Activated CD4-positive, alpha-beta T cell treated with anti-CD3 and anti-CD28 coated beads, Interleukin-2, amount 10 ng/mL, durations not matched to agents 7 days and 5 days (primary cell): Measurements from ENCODE around the gene VIL1. TPM values are rescaled to one million over a fixed set of nuclear protein-coding genes. Genes with fewer than 3 reads are reported as not detected.
A peak's percentile ranks its signal among the peaks of the same experiment; 100 is the strongest.

Source experiments
- CTCF ChIA-PET: fragments of 350-600 bp; sonication (Branson Sonifier 250); formaldehyde crosslinking; loops from one replicate; lab custom pipeline; 2021; ENCODE audit warnings: antibody characterized with exemption; lab: Charles Lee
- POLR2A ChIA-PET: fragments of 350-600 bp; sonication (Branson Sonifier 250); formaldehyde crosslinking; loops from one replicate; lab custom pipeline; 2021; ENCODE audit warnings: antibody characterized with exemption; lab: Charles Lee
- DNase-seq: peaks from one replicate; pipeline ENCODE4 v3.0.0-alpha.2; 2020
- H3K27ac Mint-ChIP-seq: one replicate; pipeline ENCODE4 v1.8.0; 2021; ENCODE audit warnings: mild to moderate bottlenecking, moderate library complexity, mixed read lengths
- H3K27me3 Mint-ChIP-seq: one replicate; pipeline ENCODE4 v1.8.0; 2021; ENCODE audit warnings: mixed read lengths
- H3K36me3 Mint-ChIP-seq: one replicate; pipeline ENCODE4 v1.8.0; 2021; ENCODE audit warnings: low read depth, mixed read lengths
- H3K4me1 Mint-ChIP-seq: one replicate; pipeline ENCODE4 v1.8.0; 2021; ENCODE audit warnings: mixed read lengths
- H3K4me3 Mint-ChIP-seq: one replicate; pipeline ENCODE4 v1.8.0; 2021; ENCODE audit warnings: mild to moderate bottlenecking, moderate library complexity, mixed read lengths
- H3K9me3 Mint-ChIP-seq: one replicate; pipeline ENCODE4 v1.8.0; 2021; ENCODE audit warnings: mixed read lengths
- total RNA-seq, 2 experiments: library from RNA; stranded (reverse); gene quantifications; one replicate each; pipeline ENCODE4 v1.2.3, GENCODE V29; 2021

Gene VIL1
- under 1 TPM in 1 of 2 experiments, not detected in 1; 0.17 TPM for total RNA-seq

DNA sequence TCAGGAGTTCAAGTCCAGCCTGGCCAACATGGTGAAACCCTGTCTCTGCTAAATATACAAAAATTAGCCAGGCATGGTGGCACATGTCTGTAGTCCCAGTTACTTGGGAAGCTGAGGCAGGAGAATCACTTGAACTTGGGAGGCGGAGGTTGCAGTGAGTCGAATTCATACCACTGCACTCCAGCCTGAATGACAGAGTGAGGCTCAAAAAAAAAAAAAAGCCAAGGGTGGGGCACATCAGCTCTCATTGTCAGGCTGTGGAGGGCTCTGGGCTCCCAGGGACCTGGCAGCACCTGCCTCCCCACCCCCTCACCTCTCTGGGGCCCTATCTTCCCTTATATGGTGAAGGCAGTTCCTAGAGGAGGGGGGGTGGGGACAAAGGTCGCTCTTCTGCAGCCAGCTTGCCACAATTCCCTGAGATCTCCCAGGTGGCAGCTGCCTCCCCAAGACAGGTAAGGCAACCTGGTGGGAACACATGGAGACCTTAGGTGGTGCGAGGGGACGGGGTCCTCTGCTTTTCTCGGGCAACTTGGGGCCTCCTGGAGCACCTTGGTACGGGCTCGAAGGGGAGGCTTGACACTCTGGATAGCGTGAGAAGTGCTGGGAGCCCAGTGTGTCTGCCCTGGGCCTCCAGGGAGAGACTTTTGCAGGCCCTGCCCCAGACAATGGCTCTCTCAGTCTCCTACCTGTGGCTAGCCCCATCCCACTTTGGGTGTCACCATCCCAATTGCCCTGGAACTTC lies at the start of gene VIL1:
Gene VIL1 (plus strand): TSS at position 407 of the 742 bp plus-strand sequence. CDS start 4,656 bp downstream, outside the sequence.
- ChIA-PET CTCF (interaction anchor here (2.0 kb wide), 1 partner anchor 10 kb away, joined by 4 read pairs; no protein-coding TSS in a partner anchor), POLR2A (no interaction called here)
- Mint-ChIP-seq H3K4me1 (no peaks in the 10 kb centered on the region), H3K27ac (no peak within 1 kb of the TSS), H3K4me3 (no peak within 1 kb of the TSS), H3K27me3 (peaks cover 4% of the 10 kb centered on the region), H3K36me3 (no peaks in the 10 kb centered on the region), H3K9me3 (no peaks in the 10 kb centered on the region)
- no peak for DNase-seq

DNA sequence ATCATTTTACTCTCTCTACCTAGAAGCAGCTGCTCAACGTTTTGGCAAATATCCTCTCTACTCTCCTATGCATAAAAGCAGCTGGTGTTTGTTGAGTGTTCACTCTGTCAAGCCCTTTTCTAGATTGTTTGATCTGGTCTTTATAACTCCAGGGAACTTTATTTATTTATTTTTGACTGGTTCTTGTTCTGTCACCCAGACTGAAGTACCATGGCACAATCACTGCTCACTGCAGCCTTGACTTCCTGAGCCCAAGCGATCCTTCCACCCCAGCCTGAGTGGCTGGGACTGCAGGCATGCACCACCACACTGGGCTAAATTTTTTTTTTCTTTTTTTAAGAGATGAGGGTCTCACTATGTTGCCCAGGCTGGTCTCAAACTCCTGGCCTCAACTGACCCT lies 49.6 kb upstream of the VIL1 start:
- Mint-ChIP-seq H3K4me1 (peaks cover 37% of the 10 kb centered on the region), H3K9me3 (no peaks in the 10 kb centered on the region), H3K27me3 (peaks cover 14% of the 10 kb centered on the region), H3K27ac (peak overlapping the region; percentile 78), H3K4me3 (no peak overlapping the region), H3K36me3 (peaks cover 4% of the 10 kb centered on the region)
- DNase-seq = no peak
- ChIA-PET POLR2A (no interaction called here), CTCF (interaction anchor here (1.0 to 1.2 kb wide), 2 partner anchors 11 to 26 kb away, joined by 3 to 6 read pairs; no protein-coding TSS in a partner anchor)

DNA sequence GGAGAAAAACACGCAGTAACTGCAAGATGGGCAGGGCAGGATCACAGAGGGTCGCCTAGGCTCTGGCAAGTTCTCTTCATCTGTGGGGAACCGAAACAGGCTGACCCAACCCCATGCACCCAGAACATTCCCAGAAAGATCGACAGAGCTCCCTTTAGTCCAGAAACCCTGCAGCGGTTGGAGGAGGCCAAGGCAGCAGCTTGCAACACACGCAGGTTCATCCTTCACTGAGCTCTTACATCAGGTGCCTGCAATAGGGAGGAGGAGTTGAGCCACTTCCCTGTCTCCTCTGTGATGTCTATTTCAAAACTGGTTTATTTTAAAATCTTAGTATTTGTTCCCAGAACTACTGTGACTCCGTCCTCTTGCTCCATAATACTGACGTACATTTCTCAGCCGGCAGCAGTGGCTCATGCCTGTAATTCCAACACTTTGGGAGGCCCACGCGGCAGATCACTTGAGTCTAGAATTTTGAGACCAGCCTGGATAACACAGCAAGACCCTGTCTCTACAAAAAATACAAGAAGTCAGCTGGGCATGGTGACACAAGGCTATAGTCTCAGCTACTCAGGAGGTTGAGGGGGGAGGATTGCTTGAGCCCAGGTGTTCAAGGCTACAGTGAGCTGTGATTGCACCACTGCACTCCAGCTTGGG lies 48.4 kb upstream of the VIL1 start:
- Mint-ChIP-seq H3K4me1 (peaks cover 34% of the 10 kb centered on the region), H3K4me3 (no peak overlapping the region), H3K36me3 (peaks cover 4% of the 10 kb centered on the region), H3K9me3 (no peaks in the 10 kb centered on the region), H3K27ac (peak overlapping the region; percentile 14), H3K27me3 (peaks cover 12% of the 10 kb centered on the region)
- CTCF ChIA-PET = interaction anchor here (0.8 to 1.3 kb wide), 4 partner anchors 9 to 69 kb away, joined by 3 to 6 read pairs (median 4); no protein-coding TSS in a partner anchor
- POLR2A ChIA-PET = no interaction called here
- no peak for DNase-seq

DNA sequence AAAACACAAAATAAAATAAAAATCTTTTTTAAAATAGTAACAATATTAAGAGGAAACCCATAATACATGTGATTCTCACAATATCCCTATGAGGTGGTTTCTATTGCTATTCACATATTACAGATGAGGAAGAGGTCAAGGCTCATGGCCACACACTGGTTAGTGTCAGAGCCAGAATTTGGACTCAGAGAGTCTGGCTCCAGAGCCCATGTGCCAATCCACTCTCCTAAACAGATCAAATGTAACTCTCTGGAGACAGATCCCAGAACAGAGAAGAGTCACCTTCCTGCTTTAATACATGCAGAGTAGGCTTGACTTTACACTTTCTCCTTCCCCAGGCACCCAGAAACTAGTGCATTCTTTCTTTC lies 47.0 kb upstream of the VIL1 start:
- Mint-ChIP-seq H3K4me3 (no peak overlapping the region), H3K27me3 (peaks cover 12% of the 10 kb centered on the region), H3K27ac (no peak overlapping the region), H3K9me3 (no peaks in the 10 kb centered on the region), H3K36me3 (peaks cover 2% of the 10 kb centered on the region), H3K4me1 (peaks cover 26% of the 10 kb centered on the region)
- POLR2A ChIA-PET = no interaction called here
- CTCF ChIA-PET = no interaction called here
- DNase-seq = no peak

DNA sequence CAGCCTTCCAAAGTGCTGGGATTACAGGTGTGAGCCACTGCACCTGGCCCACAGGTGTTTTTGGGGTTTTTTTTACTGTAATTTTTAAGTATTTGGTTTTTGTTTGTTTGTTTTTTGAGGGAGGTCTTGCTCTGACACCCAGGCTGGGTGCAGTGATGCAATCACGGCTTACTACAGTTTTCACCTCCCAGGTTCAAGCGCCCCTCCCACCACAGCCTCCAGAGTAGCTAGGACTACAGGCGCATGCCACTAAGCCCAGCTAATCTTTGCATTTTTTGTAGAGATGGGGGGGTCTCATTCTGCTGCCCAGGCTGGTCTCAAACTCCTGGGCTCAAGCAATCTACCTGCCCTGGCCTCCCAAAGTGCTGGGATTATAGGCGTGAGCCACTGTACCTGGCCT lies 44.1 kb upstream of the VIL1 start:
- DNase-seq = no peak
- ChIA-PET CTCF (no interaction called here), POLR2A (no interaction called here)
- Mint-ChIP-seq H3K9me3 (no peaks in the 10 kb centered on the region), H3K4me1 (peaks cover 6% of the 10 kb centered on the region), H3K4me3 (no peak overlapping the region), H3K27ac (no peak overlapping the region), H3K27me3 (peaks cover 6% of the 10 kb centered on the region), H3K36me3 (no peaks in the 10 kb centered on the region)

DNA sequence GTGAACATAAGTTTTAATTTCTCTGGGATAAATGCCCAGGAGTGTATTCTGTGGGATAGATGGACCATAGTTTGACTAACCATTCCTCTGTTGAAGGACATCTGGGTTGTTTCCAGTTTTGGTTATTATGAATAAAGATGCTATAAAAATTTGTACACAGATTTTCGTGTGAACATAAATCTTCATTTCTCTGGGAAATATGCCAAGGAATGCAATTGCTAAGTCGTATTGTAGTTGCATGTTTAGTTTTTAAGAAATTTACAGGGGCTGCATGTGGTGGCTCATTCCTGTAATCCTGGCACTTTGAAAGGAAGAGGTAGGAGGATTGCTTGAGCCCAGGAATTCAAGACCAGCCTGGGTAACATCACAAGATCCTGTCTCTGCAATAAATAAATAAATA lies 43.7 kb upstream of the VIL1 start:
- no peak overlapping the region for H3K27ac Mint-ChIP-seq
- H3K36me3 Mint-ChIP-seq = no peaks in the 10 kb centered on the region
- no peaks in the 10 kb centered on the region for H3K9me3 Mint-ChIP-seq
- peaks cover 2% of the 10 kb centered on the region for H3K4me1 Mint-ChIP-seq
- ChIA-PET POLR2A (no interaction called here), CTCF (no interaction called here)
- H3K4me3 Mint-ChIP-seq = no peak overlapping the region
- DNase-seq = no peak
- H3K27me3 Mint-ChIP-seq = peaks cover 1% of the 10 kb centered on the region

DNA sequence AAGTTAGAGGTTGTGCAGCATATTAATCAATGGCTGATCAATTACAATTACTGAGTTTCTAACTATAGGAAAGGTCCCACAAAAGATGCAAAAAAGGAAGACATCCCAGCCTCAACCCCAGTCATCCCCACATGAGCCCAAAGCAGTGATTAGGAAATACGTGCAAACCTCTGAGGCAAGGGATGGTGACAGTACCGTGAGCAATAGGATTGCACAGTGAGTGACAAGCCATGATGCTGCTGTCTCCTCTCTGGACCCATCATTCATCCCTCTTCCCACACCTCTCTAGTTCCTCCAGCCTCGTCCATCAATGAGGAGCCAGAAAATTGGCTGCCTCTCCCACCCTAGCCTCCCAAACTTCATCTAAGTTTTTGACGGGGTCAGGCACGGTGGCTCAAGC lies 40.9 kb upstream of the VIL1 start:
- DNase-seq = no peak
- POLR2A ChIA-PET = no interaction called here
- Mint-ChIP-seq H3K27ac (no peak overlapping the region), H3K27me3 (peaks cover 2% of the 10 kb centered on the region), H3K4me3 (no peak overlapping the region), H3K36me3 (no peaks in the 10 kb centered on the region), H3K4me1 (no peaks in the 10 kb centered on the region), H3K9me3 (no peaks in the 10 kb centered on the region)
- CTCF ChIA-PET = interaction anchor here (1.0 to 1.3 kb wide), 2 partner anchors 10 to 91 kb away, joined by 3 read pairs; no protein-coding TSS in a partner anchor

DNA sequence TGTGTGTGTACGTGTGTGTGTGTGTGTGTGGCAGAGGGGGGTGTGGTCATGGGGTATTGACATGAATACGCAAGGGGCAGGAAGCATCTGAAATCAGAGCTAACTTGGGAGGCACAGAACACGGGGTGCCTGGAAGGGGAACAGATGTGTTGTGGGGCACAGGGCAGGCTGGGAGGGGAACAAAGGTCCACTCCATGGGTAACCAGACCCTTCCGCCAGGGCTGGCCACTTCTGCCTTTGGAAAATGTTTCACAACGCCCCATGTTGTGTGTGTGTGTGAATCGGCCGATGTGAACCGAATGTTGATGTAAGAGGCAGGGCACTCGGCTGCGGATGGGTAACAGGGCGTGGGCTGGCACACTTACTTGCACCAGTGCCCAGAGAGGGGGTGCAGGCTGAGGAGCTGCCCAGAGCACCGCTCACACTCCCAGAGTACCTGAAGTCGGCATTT lies 37.0 kb upstream of the VIL1 start, which contains the start of gene SLC11A1:
Gene SLC11A1 (plus strand): TSS at position 358 of the 451 bp plus-strand sequence. CDS start 96 bp downstream, outside the sequence.
- POLR2A ChIA-PET = no interaction called here
- Mint-ChIP-seq H3K9me3 (no peaks in the 10 kb centered on the region), H3K27me3 (peaks cover 2% of the 10 kb centered on the region), H3K4me3 (no peak within 1 kb of the TSS), H3K36me3 (no peaks in the 10 kb centered on the region), H3K4me1 (no peaks in the 10 kb centered on the region), H3K27ac (no peak within 1 kb of the TSS)
- CTCF ChIA-PET = interaction anchor here (1.2 to 2.1 kb wide), 3 partner anchors 13 to 26 kb away, joined by 3 to 7 read pairs (median 4); partner anchors contain the start of gene CATIP
- DNase-seq = no peak

DNA sequence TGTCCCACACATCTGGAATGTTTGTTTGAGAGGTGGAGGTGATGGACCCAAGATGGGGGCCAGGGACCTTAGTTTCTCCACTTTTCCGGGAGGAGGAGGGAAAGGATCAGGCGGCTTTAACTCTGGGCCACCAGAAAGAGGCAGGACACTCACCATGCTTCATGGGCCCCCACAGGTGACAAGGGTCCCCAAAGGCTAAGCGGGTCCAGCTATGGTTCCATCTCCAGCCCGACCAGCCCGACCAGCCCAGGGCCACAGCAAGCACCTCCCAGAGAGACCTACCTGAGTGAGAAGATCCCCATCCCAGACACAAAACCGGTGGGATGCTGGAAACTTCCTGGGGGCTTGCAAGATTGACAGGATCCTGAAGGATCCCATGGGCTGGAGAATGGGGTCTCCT lies 36.1 kb upstream of the VIL1 start:
- Mint-ChIP-seq H3K27ac (no peak overlapping the region), H3K9me3 (no peaks in the 10 kb centered on the region), H3K4me1 (peaks cover 5% of the 10 kb centered on the region), H3K36me3 (no peaks in the 10 kb centered on the region), H3K4me3 (no peak overlapping the region), H3K27me3 (peaks cover 4% of the 10 kb centered on the region)
- ChIA-PET CTCF (interaction anchor here (1.2 to 2.1 kb wide), 3 partner anchors 12 to 27 kb away, joined by 3 to 7 read pairs (median 4); partner anchors contain the start of gene CATIP), POLR2A (no interaction called here)
- DNase-seq = no peak

DNA sequence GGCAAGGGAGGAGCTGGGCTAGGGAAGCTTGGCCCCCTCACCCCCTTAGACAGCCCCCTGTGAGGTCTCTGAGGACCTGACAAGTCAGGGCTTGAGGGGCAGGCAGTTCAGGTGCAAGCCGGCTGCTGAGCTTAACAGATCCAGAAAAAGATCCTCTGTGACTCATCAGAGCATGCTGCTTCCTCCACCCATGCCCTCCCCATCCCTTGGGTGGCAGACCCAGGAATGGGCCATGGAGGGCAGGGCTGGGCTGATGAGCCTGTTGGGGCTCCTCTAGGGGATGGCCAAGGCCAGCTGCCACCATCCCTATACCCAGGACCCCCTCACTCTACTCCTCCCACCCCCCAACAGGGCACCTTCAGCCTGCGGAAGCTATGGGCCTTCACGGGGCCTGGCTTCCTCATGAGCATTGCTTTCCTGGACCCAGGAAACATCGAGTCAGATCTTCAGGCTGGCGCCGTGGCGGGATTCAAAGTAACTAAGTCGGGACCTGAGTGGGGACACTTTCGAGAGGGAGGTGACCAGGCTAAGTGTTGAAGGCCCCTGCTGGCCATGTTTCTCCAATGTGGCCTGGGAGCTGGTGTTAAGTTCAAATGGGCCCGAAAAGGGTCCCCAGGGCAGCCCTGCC lies 34.9 kb upstream of the VIL1 start:
- Mint-ChIP-seq H3K4me3 (no peak overlapping the region), H3K4me1 (peaks cover 5% of the 10 kb centered on the region), H3K36me3 (no peaks in the 10 kb centered on the region), H3K27ac (no peak overlapping the region), H3K9me3 (no peaks in the 10 kb centered on the region), H3K27me3 (peaks cover 4% of the 10 kb centered on the region)
- POLR2A ChIA-PET = no interaction called here
- CTCF ChIA-PET = interaction anchor here (1.0 kb wide), 1 partner anchor 9 kb away, joined by 5 read pairs; no protein-coding TSS in a partner anchor
- DNase-seq = no peak

DNA sequence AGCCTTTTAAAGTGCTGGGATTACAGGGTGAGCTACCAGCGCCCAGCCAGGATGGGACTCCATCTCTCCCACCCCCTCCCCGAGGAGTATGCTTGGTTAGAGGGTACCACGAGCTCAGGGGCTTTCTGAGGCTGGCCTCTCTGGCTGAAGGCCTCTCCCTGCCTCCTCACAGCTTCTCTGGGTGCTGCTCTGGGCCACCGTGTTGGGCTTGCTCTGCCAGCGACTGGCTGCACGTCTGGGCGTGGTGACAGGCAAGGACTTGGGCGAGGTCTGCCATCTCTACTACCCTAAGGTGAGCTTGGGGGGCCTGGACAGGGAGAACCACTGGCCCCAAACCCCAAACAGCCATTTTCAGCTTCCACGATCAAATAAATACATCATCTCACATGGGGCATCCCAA lies 33.9 kb upstream of the VIL1 start:
- H3K9me3 Mint-ChIP-seq = no peaks in the 10 kb centered on the region
- CTCF ChIA-PET = interaction anchor here (0.7 to 1.0 kb wide), 2 partner anchors 12 to 22 kb away, joined by 3 read pairs; no protein-coding TSS in a partner anchor
- DNase-seq = no peak
- peaks cover 4% of the 10 kb centered on the region for H3K27me3 Mint-ChIP-seq
- H3K4me3 Mint-ChIP-seq = no peak overlapping the region
- H3K36me3 Mint-ChIP-seq = no peaks in the 10 kb centered on the region
- H3K4me1 Mint-ChIP-seq = peaks cover 5% of the 10 kb centered on the region
- no peak overlapping the region for H3K27ac Mint-ChIP-seq
- POLR2A ChIA-PET = no interaction called here

DNA sequence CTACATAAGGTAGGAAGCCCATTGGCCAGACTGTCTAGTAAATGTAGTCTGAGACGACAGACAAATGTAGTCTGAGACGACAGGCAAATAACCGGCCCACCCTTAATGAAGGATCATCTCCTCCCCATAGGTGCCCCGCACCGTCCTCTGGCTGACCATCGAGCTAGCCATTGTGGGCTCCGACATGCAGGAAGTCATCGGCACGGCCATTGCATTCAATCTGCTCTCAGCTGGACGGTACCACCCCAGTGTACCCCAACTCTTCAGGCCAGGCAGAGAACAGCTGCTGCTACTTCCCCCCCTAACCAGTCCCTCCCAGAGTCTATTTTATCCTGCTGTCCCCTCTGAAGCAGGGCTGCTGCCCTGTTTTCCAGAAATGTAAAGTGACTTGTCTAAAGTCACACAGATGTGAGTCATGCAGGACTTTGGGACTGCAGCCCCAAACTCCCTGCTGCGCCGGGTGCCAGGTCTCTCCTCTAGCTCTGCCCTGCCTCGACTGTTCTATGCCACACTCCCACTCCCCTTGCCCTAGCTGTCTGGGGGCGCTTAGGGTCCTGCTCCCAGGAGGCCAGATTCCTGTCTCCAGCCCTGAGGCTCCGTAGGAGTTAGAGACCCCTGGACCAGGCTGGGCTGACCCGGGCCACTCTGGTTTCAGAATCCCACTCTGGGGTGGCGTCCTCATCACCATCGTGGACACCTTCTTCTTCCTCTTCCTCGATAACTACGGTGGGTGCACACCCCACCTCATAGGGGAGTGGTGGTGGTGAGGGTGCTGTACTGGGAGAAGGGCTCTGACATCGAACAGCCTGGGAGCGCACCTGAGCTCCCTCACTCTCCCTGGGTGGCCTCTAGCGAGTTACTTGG lies 32.2 kb upstream of the VIL1 start:
- Mint-ChIP-seq H3K4me3 (no peak overlapping the region), H3K36me3 (no peaks in the 10 kb centered on the region), H3K4me1 (peaks cover 5% of the 10 kb centered on the region), H3K27ac (no peak overlapping the region), H3K27me3 (peaks cover 3% of the 10 kb centered on the region), H3K9me3 (no peaks in the 10 kb centered on the region)
- CTCF ChIA-PET = interaction anchor here (1.2 to 2.3 kb wide), 2 partner anchors 9 to 96 kb away, joined by 3 to 9 read pairs; no protein-coding TSS in a partner anchor
- POLR2A ChIA-PET = no interaction called here
- DNase-seq = no peak
